CD14-positive monocyte (primary cell): ENCODE data around the gene TMEM239. TPM values are rescaled to one million over a fixed set of nuclear protein-coding genes. Genes with fewer than 3 reads are reported as not detected.

ENCODE experiments used
- DNase-seq, 3 donors: peaks; one replicate each; pipeline ENCODE4 v3.0.0-alpha.2; 2011 to 2022
- H2AFZ ChIP-seq: 2 replicates; pipeline ENCODE4 v1.6.0; 2012; ENCODE audit warnings: mild to moderate bottlenecking, low read depth, low read length, inconsistent platforms; ENCODE audit not compliant: insufficient read depth, poor library complexity, severe bottlenecking
- H3K27ac ChIP-seq, 2 donors: 1 replicate in 1 of 2; 2 replicates in 1 of 2; pipeline ENCODE4 v1.5.1; 2012 to 2013; ENCODE audit warnings: low read length in 2 of 2, control low read depth in 1 of 2, inconsistent platforms in 1 of 2, low read depth in 1 of 2, mild to moderate bottlenecking in 1 of 2
- H3K27me3 ChIP-seq, 2 donors: one replicate each; pipeline versions ENCODE4 v1.6.0 to v1.6.1; 2011 to 2013; ENCODE audit warnings: low read length in 2 of 2; ENCODE audit not compliant: control insufficient read depth in 2 of 2, insufficient read depth in 2 of 2
- H3K36me3 ChIP-seq, 2 donors: replicated peaks in 1 of 2; 1 replicate in 1 of 2; 2 replicates in 1 of 2; pipeline versions ENCODE4 v1.5.1 to v1.6.1; 2012 to 2013; ENCODE audit warnings: low read length in 2 of 2, control low read depth in 1 of 2, inconsistent platforms in 1 of 2, mild to moderate bottlenecking in 1 of 2; ENCODE audit not compliant: insufficient read depth in 2 of 2, control insufficient read depth in 1 of 2
- H3K4me1 ChIP-seq, 2 donors: 1 replicate in 1 of 2; 2 replicates in 1 of 2; pipeline versions ENCODE4 v1.5.1 to v1.6.1; 2012 to 2013; ENCODE audit warnings: low read length in 2 of 2, control low read depth in 1 of 2, inconsistent platforms in 1 of 2, mild to moderate bottlenecking in 1 of 2, moderate library complexity in 1 of 2; ENCODE audit not compliant: insufficient read depth in 2 of 2, control insufficient read depth in 1 of 2
- H3K4me2 ChIP-seq: replicated peaks from 2 replicates; pipeline ENCODE3; 2012; ENCODE audit warnings: low read length, moderate library complexity, mild to moderate bottlenecking; ENCODE audit not compliant: poor library complexity, severe bottlenecking; ENCODE audit errors: extremely low read depth
- H3K4me3 ChIP-seq, 3 experiments: fragments of 200-600 bp in 1 of 3; sonication (generic) in 1 of 3; replicated peaks in 1 of 3; 1 replicate in 2 of 3; 2 replicates in 1 of 3; pipeline ENCODE4 v1.5.1; 2011 to 2013; ENCODE audit warnings: low read length in 3 of 3, mild to moderate bottlenecking in 3 of 3, control low read depth in 2 of 3, low read depth in 2 of 3, inconsistent platforms in 1 of 3, moderate library complexity in 1 of 3
- H3K79me2 ChIP-seq: 2 replicates; pipeline ENCODE4 v1.6.0; 2012; ENCODE audit warnings: mild to moderate bottlenecking, control low read depth, inconsistent platforms, low read length, moderate library complexity; ENCODE audit not compliant: insufficient read depth
- H3K9ac ChIP-seq: 2 replicates; pipeline ENCODE4 v1.6.0; 2017; ENCODE audit warnings: low read length, mild to moderate bottlenecking; ENCODE audit not compliant: insufficient read depth, poor library complexity, severe bottlenecking
- H3K9me3 ChIP-seq, 2 donors: replicated peaks in 1 of 2; 1 replicate in 1 of 2; 2 replicates in 1 of 2; pipeline versions ENCODE4 v1.5.1 to v1.6.1; 2012 to 2013; ENCODE audit warnings: low read length in 2 of 2, control low read depth in 1 of 2; ENCODE audit not compliant: control insufficient read depth in 1 of 2, insufficient read depth in 1 of 2
- H4K20me1 ChIP-seq: 2 replicates; pipeline ENCODE4 v1.6.0; 2012; ENCODE audit warnings: mild to moderate bottlenecking, low read length, control low read depth, moderate library complexity; ENCODE audit not compliant: insufficient read depth
- H3K27ac Mint-ChIP-seq, 7 donors: one replicate each; pipeline ENCODE4 v1.8.0; 2020; ENCODE audit warnings: mild to moderate bottlenecking in 7 of 7, mixed read lengths in 7 of 7, moderate library complexity in 6 of 7, inconsistent platforms in 2 of 7
- H3K27me3 Mint-ChIP-seq, 3 donors: one replicate each; pipeline ENCODE4 v1.8.0; 2021 to 2022; ENCODE audit warnings: low read depth in 3 of 3, mild to moderate bottlenecking in 3 of 3, mixed read lengths in 3 of 3, moderate library complexity in 3 of 3, inconsistent platforms in 1 of 3
- H3K36me3 Mint-ChIP-seq, 2 donors: one replicate each; pipeline ENCODE4 v1.8.0; 2020; ENCODE audit warnings: mixed read lengths in 2 of 2, inconsistent platforms in 1 of 2, mild to moderate bottlenecking in 1 of 2
- H3K4me1 Mint-ChIP-seq: one replicate; pipeline ENCODE4 v1.8.0; 2020; ENCODE audit warnings: mild to moderate bottlenecking, mixed read lengths
- H3K4me3 Mint-ChIP-seq, 2 donors: one replicate each; pipeline ENCODE4 v1.8.0; 2020; ENCODE audit warnings: mild to moderate bottlenecking in 2 of 2, mixed read lengths in 2 of 2, moderate library complexity in 1 of 2
- H3K9me3 Mint-ChIP-seq, 7 donors: one replicate each; pipeline ENCODE4 v1.8.0; 2020 to 2022; ENCODE audit warnings: mixed read lengths in 7 of 7, mild to moderate bottlenecking in 6 of 7, moderate library complexity in 6 of 7, inconsistent platforms in 2 of 7
- CTCF ChIP-seq: fragments of 200-600 bp; IDR thresholded peaks from one replicate; pipeline ENCODE4 v1.8.0; 2022; ENCODE audit warnings: antibody characterized with exemption, mild to moderate bottlenecking
- WGBS: methylation state at CpG from one replicate; pipeline ENCODE4 v1.1.5; 2013; ENCODE audit warnings: missing lambda C conversion rate; ENCODE audit not compliant: insufficient coverage; 5-methylcytosine and 5-hydroxymethylcytosine counted together
- intact Hi-C, 2 donors: fragments of 100-400 bp; cut with micrococcal nuclease; formaldehyde crosslinking; loops; one replicate each; pipeline versions ENCODE4 v1.15.0 to v1.15.1; 2023
- polyA plus RNA-seq, 3 donors: library from polyadenylated mRNA; depleted of rRNA in 1 of 3; unstranded in 2 of 3; stranded (reverse) in 1 of 3; fragments of 300-500 nt in 2 of 3; fragments of >200 nt in 1 of 3; fragmentation: Illumina TruSeq in 2 of 3; gene quantifications; 1 replicate in 2 of 3; 2 replicates in 1 of 3; pipeline ENCODE4 v1.2.3, GENCODE V29; 2012 to 2021

Gene TMEM239
- polyA plus RNA-seq, 3 donors = not detected

GRCh38 chr20:2820084-2820895 lies 4.1 kb downstream of the TMEM239 start:
- Mint-ChIP-seq H3K4me1 (peaks cover 4% of the 10 kb centered on the region), H3K36me3 (no peaks in the 10 kb centered on the region), H3K9me3 (peaks cover 0 to 4% (median 2%) of the 10 kb centered on the region in 7 donors), H3K4me3 (peak overlapping the region in 1 of 2 donors; percentile 66), H3K27ac (no peak overlapping the region), H3K27me3 (peaks cover 29 to 36% (median 34%) of the 10 kb centered on the region in 3 donors)
- H3K9ac ChIP-seq = no peak overlapping the region
- DNase-seq = no peak
- no peaks in the 10 kb centered on the region for H3K36me3 ChIP-seq
- H3K27ac ChIP-seq = no peak overlapping the region
- no peaks in the 10 kb centered on the region for H3K4me1 ChIP-seq
- H3K9me3 ChIP-seq = no peaks in the 10 kb centered on the region
- no peak overlapping the region for H2AFZ ChIP-seq
- 69% methylated on average over 31 of the region's 32 CpGs for WGBS
- H3K27me3 ChIP-seq = peaks cover 18 to 33% of the 10 kb centered on the region in 2 donors
- intact Hi-C loops = no loop called here
- H4K20me1 ChIP-seq = no peaks in the 10 kb centered on the region
- no peak overlapping the region for H3K4me2 ChIP-seq
- no peak overlapping the region for H3K4me3 ChIP-seq
- no peaks in the 10 kb centered on the region for H3K79me2 ChIP-seq
- no peak for TF ChIP-seq CTCF

- peaks cover 4% of the 10 kb centered on the region for H3K4me1 Mint-ChIP-seq
- H3K36me3 ChIP-seq = no peaks in the 10 kb centered on the region
- H3K9me3 ChIP-seq = no peaks in the 10 kb centered on the region
- no peaks in the 10 kb centered on the region for H3K36me3 Mint-ChIP-seq
- peaks cover 29 to 41% (median 35%) of the 10 kb centered on the region in 3 donors for H3K27me3 Mint-ChIP-seq
- no peak overlapping the region for H3K4me3 ChIP-seq
- DNase-seq = no peak
- H3K4me1 ChIP-seq = no peaks in the 10 kb centered on the region
- TF ChIP-seq CTCF = no peak
- no peaks in the 10 kb centered on the region for H3K79me2 ChIP-seq
- peak overlapping the region in 1 of 2 donors; percentile 68 for H3K4me3 Mint-ChIP-seq
- H3K9me3 Mint-ChIP-seq = peaks cover 0 to 4% (median 2%) of the 10 kb centered on the region in 7 donors
- no peaks in the 10 kb centered on the region for H4K20me1 ChIP-seq
- H3K4me2 ChIP-seq = no peak overlapping the region
- intact Hi-C loops = no loop called here
- 13% methylated on average over 62 of the region's 68 CpGs for WGBS
- H3K27ac Mint-ChIP-seq = peak overlapping the region in 1 of 7 donors; percentile 0
- H2AFZ ChIP-seq = no peak overlapping the region
- H3K9ac ChIP-seq = no peak overlapping the region
- no peak overlapping the region for H3K27ac ChIP-seq
- H3K27me3 ChIP-seq = peaks cover 22 to 40% of the 10 kb centered on the region in 2 donors
These were observed 5.0 kb downstream of the TMEM239 start for GRCh38 chr20:2820896-2821869.
